ENCODE data around the gene DUSP22. TPM values are rescaled to one million over a fixed set of nuclear protein-coding genes. Genes with fewer than 3 reads are reported as not detected.

DUSP22 gene
- total RNA-seq, 2 donors from 2014 or later: 20.5 to 24.5 TPM

DNA sequence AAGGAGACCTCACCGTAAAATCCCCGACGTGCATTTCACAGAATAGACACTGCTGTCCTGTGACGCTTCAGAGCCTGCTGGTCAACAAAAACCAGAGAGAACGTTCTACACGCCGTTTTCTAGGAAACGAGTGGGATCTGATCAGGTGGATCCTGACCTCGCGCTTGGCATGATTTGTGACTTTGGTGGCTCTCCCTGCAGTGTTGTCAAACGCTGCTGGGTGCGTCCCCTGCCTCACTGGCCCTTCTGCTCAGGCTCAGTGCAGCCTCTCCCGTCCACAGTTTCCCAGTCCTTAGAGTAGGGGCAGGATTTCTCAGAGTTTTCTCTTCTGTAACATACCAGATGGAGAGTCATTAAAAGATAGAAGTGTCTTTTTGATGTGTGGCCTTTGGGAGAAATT is 71.6 kb downstream of the DUSP22 start:
- no peak for DNase-seq
- peaks cover 6% of the 10 kb centered on the region for H3K9me3 ChIP-seq
- no peak for TF ChIP-seq CTCF (IDR thresholded peaks at IDR 0.05)
- no peaks in the 10 kb centered on the region for H3K27me3 ChIP-seq
- H3K4me3 ChIP-seq: no peak overlapping the region
- intact Hi-C loops (cut with DNase I): no loop called here
- H3K36me3 ChIP-seq: no peaks in the 10 kb centered on the region
- no peak overlapping the region for H3K9ac ChIP-seq (ENCODE audit: low read depth in 2 of 2, low read length in 2 of 2)
- H3K27ac ChIP-seq: no peak overlapping the region
- H3K4me1 ChIP-seq: no peaks in the 10 kb centered on the region

GRCh38 chr6:364609-365540 is 72.6 kb downstream of the DUSP22 start:
- no peaks in the 10 kb centered on the region for H3K4me1 ChIP-seq
- no peaks in the 10 kb centered on the region for H3K27me3 ChIP-seq
- H3K36me3 ChIP-seq: no peaks in the 10 kb centered on the region
- DNase-seq: no peak
- peaks cover 6% of the 10 kb centered on the region for H3K9me3 ChIP-seq
- no peak overlapping the region for H3K4me3 ChIP-seq
- no peak overlapping the region for H3K9ac ChIP-seq (ENCODE audit: low read depth in 2 of 2, low read length in 2 of 2)
- no peak for TF ChIP-seq CTCF (IDR thresholded peaks at IDR 0.05)
- intact Hi-C loops (cut with DNase I): no loop called here
- H3K27ac ChIP-seq: no peak overlapping the region

DNA sequence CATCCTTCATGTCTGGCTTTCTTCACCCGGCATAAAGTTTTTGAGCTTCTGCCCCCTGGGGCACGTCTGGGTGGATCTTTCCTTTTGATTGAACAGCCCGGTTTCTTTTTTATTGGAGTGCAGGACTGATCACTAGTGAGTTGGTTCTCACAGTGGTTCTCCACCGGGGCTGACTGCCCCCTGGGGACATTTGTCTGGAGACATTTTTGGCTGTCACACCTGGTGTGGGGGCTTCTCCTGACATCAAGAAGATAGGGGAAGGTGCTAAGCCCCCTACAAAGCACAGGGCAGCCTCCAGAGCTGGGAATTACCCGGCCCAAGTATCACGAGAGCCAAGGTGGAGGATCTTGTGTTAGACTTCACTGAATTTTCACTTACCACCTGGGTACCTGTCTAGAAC is 73.5 kb downstream of the DUSP22 start:
- Histone ChIP-seq H3K4me1 (no peaks in the 10 kb centered on the region), H3K9me3 (peaks cover 6% of the 10 kb centered on the region), H3K4me3 (no peak overlapping the region), H3K9ac (ENCODE audit: low read depth in 2 of 2, low read length in 2 of 2) (no peak overlapping the region), H3K27ac (no peak overlapping the region), H3K36me3 (no peaks in the 10 kb centered on the region), H3K27me3 (no peaks in the 10 kb centered on the region)
- intact Hi-C loops (cut with DNase I): no loop called here
- TF ChIP-seq CTCF (IDR thresholded peaks at IDR 0.05): no peak
- DNase-seq: no peak

DNA sequence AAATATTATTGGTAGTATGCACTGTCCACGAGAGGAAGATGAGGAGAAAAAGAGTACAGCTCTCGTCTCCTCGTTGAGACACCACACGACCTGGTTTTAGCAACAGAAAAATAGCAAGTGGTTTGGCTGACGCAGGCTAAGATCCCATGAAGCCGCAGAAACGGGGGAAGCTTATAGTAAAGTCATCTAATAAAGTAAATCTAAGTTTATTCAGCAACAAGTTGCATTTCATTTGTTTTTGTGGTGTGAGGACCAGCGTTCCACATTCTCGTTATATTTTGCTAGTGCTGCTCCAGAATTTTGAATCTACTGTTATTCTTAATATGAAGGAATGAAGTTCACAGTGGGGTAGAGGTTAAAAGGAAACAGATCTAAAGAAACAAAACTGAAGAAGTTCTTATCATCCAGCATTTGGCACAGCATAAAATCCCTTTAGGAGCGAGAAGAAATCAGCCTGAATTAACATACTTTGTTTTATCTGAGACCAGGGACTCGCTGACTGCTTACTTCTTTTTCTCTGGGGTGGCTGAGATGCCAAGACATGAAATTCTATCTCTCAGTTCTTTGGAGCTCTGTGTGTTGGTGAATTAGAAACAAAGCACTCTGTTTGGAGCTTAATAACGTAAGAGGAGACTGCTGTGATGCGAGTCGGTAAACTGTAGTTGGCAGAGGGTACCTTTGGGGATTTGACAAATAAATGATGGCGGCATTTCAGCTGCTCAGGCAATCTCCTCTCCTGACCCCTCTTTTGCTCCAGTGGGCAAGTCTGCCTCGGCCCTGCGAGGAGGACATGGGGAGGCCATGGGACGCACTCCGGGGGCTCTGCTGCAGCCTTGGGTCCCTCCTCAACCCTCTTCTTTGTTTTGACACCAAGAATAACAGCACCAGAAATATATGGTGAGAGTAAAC is 74.4 kb downstream of the DUSP22 start:
- no peak overlapping the region for H3K9ac ChIP-seq (ENCODE audit: low read depth in 2 of 2, low read length in 2 of 2)
- H3K4me3 ChIP-seq: no peak overlapping the region
- intact Hi-C loops (cut with DNase I): no loop called here
- no peaks in the 10 kb centered on the region for H3K4me1 ChIP-seq
- peaks cover 6% of the 10 kb centered on the region for H3K9me3 ChIP-seq
- no peaks in the 10 kb centered on the region for H3K36me3 ChIP-seq
- no peak for DNase-seq
- no peak for TF ChIP-seq CTCF (IDR thresholded peaks at IDR 0.05)
- H3K27me3 ChIP-seq: no peaks in the 10 kb centered on the region
- no peak overlapping the region for H3K27ac ChIP-seq

- Histone ChIP-seq H3K9ac (ENCODE audit: low read depth in 2 of 2, low read length in 2 of 2) (no peak overlapping the region), H3K27ac (no peak overlapping the region), H3K4me1 (no peaks in the 10 kb centered on the region), H3K4me3 (no peak overlapping the region), H3K36me3 (no peaks in the 10 kb centered on the region), H3K9me3 (peaks cover 6% of the 10 kb centered on the region), H3K27me3 (no peaks in the 10 kb centered on the region)
- no peak for DNase-seq
- intact Hi-C loops (cut with DNase I): no loop called here
- TF ChIP-seq CTCF (IDR thresholded peaks at IDR 0.05): no peak
These were observed 75.1 kb downstream of the DUSP22 start for GRCh38 chr6:367298-367794.

All from colonic mucosa (tissue), 4 donors.